ENCODE data around the gene SPC24.
"Not testable (repeated sequence)": the region's sequence is repeated elsewhere in the genome, so short reads cannot be mapped to it uniquely, and the experiment has no call there.

Gene SPC24

GRCh38 chr19:11106477-11106876, 49.1 kb downstream of the SPC24 start:
- no CpG with 5 or more reads among the region's 13 CpGs for WGBS (ENCODE audit: extremely low coverage, insufficient coverage, insufficient read length)
- H2BK12ac ChIP-seq (ENCODE audit: low read length) = no peak overlapping the region
- H3K4me1 ChIP-seq (ENCODE audit: control insufficient read depth in 1 of 2, insufficient read depth in 2 of 2, low read length in 2 of 2) = no peaks in the 10 kb centered on the region
- no peak overlapping the region for H3K27ac ChIP-seq (ENCODE audit: low read depth, low read length)
- H3K4ac ChIP-seq (ENCODE audit: low read depth, low read length) = no peak overlapping the region
- no peak overlapping the region for H3K18ac ChIP-seq (ENCODE audit: low read length)
- H3K36me3 ChIP-seq (ENCODE audit: control insufficient read depth in 1 of 2, insufficient read depth in 2 of 2, low read length in 2 of 2) = peaks cover 86 to 88% of the 10 kb centered on the region in 2 experiments
- no peak overlapping the region for H3K9ac ChIP-seq (ENCODE audit: low read length)
- H3K9me3 ChIP-seq (ENCODE audit: insufficient read depth, low read depth, low read length) = no peaks in the 10 kb centered on the region
- H3K4me3 ChIP-seq (ENCODE audit: low read depth, low read length) = no peak overlapping the region
- no peak for DNase-seq
- no peak overlapping the region for H4K12ac ChIP-seq (ENCODE audit: low read depth, low read length)
- no peak overlapping the region for H3K23ac ChIP-seq (ENCODE audit: low read length)
- H2BK5ac ChIP-seq (ENCODE audit: low read depth, low read length, poor library complexity) = no peak overlapping the region
- no peak overlapping the region for H2AK5ac ChIP-seq (ENCODE audit: low read length)
- H2AFZ ChIP-seq (ENCODE audit: insufficient read depth, low read length, poor library complexity) = no peak overlapping the region
- no peak overlapping the region for H4K8ac ChIP-seq (ENCODE audit: low read depth, low read length)
- H3K79me2 ChIP-seq (ENCODE audit: control insufficient read depth, insufficient read depth, low read length, poor library complexity) = no peaks in the 10 kb centered on the region
- no peak overlapping the region for H2BK120ac ChIP-seq (ENCODE audit: insufficient read depth, low read length, poor library complexity)
- H3K14ac ChIP-seq (ENCODE audit: low read length) = no peak overlapping the region
- H3K79me1 ChIP-seq (ENCODE audit: low read length) = no peaks in the 10 kb centered on the region
- H4K91ac ChIP-seq (ENCODE audit: low read depth, low read length) = no peak overlapping the region
- no peaks in the 10 kb centered on the region for H3K27me3 ChIP-seq (ENCODE audit: insufficient read depth, low read length)
- H3K4me2 ChIP-seq (ENCODE audit: low read length) = no peak overlapping the region

DNA sequence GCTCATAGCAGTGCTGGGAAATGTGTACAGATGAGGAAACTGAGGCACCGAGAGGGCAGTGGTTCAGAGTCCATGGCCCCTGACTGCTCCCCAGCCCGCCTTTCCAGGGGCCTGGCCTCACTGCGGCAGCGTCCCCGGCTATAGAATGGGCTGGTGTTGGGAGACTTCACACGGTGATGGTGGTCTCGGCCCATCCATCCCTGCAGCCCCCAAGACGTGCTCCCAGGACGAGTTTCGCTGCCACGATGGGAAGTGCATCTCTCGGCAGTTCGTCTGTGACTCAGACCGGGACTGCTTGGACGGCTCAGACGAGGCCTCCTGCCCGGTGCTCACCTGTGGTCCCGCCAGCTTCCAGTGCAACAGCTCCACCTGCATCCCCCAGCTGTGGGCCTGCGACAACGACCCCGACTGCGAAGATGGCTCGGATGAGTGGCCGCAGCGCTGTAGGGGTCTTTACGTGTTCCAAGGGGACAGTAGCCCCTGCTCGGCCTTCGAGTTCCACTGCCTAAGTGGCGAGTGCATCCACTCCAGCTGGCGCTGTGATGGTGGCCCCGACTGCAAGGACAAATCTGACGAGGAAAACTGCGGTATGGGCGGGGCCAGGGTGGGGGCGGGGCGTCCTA, 50.5 kb downstream of the SPC24 start:
- Histone ChIP-seq H4K8ac (ENCODE audit: low read depth, low read length) (no peak overlapping the region), H3K4me1 (ENCODE audit: control insufficient read depth in 1 of 2, insufficient read depth in 2 of 2, low read length in 2 of 2) (no peaks in the 10 kb centered on the region), H3K79me2 (ENCODE audit: control insufficient read depth, insufficient read depth, low read length, poor library complexity) (no peaks in the 10 kb centered on the region), H2BK12ac (ENCODE audit: low read length) (no peak overlapping the region), H3K9me3 (ENCODE audit: insufficient read depth, low read depth, low read length) (no peaks in the 10 kb centered on the region), H3K14ac (ENCODE audit: low read length) (no peak overlapping the region), H3K4me3 (ENCODE audit: low read depth, low read length) (no peak overlapping the region), H2AK5ac (ENCODE audit: low read length) (no peak overlapping the region), H2BK120ac (ENCODE audit: insufficient read depth, low read length, poor library complexity) (no peak overlapping the region), H4K12ac (ENCODE audit: low read depth, low read length) (no peak overlapping the region), H2AFZ (ENCODE audit: insufficient read depth, low read length, poor library complexity) (no peak overlapping the region), H3K23ac (ENCODE audit: low read length) (no peak overlapping the region), H2BK5ac (ENCODE audit: low read depth, low read length, poor library complexity) (no peak overlapping the region), H3K4me2 (ENCODE audit: low read length) (no peak overlapping the region), H3K27ac (ENCODE audit: low read depth, low read length) (no peak overlapping the region), H4K91ac (ENCODE audit: low read depth, low read length) (no peak overlapping the region), H3K9ac (ENCODE audit: low read length) (no peak overlapping the region), H3K18ac (ENCODE audit: low read length) (no peak overlapping the region), H3K36me3 (ENCODE audit: control insufficient read depth in 1 of 2, insufficient read depth in 2 of 2, low read length in 2 of 2) (peaks cover 84% of the 10 kb centered on the region in 2 experiments), H3K27me3 (ENCODE audit: insufficient read depth, low read length) (no peaks in the 10 kb centered on the region), H3K79me1 (ENCODE audit: low read length) (no peaks in the 10 kb centered on the region), H3K4ac (ENCODE audit: low read depth, low read length) (no peak overlapping the region)
- no peak for DNase-seq
- WGBS (ENCODE audit: extremely low coverage, insufficient coverage, insufficient read length) = no CpG with 5 or more reads among the region's 36 CpGs

DNA sequence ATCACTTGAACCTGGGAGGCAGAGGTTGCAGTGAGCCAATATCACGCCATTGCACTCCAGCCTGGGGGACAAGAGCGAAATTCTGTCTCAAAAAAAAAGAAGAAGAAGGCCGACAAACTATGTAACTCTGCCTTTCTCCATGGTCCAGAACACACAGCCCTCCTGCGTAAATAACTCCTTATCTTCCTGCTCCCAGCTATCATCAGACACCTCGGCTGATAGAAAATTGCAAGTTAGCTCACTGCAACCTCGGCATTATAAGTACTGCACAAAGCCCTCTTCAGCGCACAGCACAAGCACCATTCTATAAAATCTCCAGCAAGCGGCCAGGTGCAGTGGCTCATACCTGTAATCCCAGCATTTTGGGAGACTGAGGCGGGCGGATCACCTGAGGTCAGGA, 51.9 kb downstream of the SPC24 start:
- H3K79me1 ChIP-seq (ENCODE audit: low read length); DNase-seq: not testable (repeated sequence)

DNA sequence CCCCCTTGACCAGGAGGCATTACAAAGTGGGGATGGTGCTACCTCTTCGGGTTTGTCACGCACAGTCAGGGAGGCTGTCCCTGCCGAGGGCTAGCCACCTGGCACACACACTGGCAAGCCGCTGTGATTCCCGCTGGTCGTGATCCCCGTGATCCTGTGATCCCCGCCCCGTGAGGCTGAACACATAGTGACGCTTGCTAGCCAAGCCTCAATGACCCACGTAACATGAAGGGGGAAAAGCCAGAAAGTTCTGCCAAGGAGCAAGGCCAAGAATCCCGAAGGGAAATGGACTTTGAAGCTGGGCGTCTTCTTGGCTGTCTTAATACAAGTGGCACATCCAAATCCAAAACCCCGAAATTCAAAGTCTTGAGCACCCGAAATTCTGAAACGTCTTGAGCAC, 52.6 kb downstream of the SPC24 start:
- H3K9ac ChIP-seq (ENCODE audit: low read length) = no peak overlapping the region
- no peak overlapping the region for H3K4ac ChIP-seq (ENCODE audit: low read depth, low read length)
- no peak overlapping the region for H2AFZ ChIP-seq (ENCODE audit: insufficient read depth, low read length, poor library complexity)
- H3K4me2 ChIP-seq (ENCODE audit: low read length) = no peak overlapping the region
- no peak overlapping the region for H4K12ac ChIP-seq (ENCODE audit: low read depth, low read length)
- DNase-seq = no peak
- H3K4me3 ChIP-seq (ENCODE audit: low read depth, low read length) = no peak overlapping the region
- no peak overlapping the region for H2AK5ac ChIP-seq (ENCODE audit: low read length)
- no peak overlapping the region for H2BK5ac ChIP-seq (ENCODE audit: low read depth, low read length, poor library complexity)
- H3K9me3 ChIP-seq (ENCODE audit: insufficient read depth, low read depth, low read length) = no peaks in the 10 kb centered on the region
- no peak overlapping the region for H2BK120ac ChIP-seq (ENCODE audit: insufficient read depth, low read length, poor library complexity)
- peak overlapping the region; percentile 33 for H3K18ac ChIP-seq (ENCODE audit: low read length)
- no peak overlapping the region for H4K91ac ChIP-seq (ENCODE audit: low read depth, low read length)
- peaks cover 67 to 77% of the 10 kb centered on the region in 2 experiments for H3K36me3 ChIP-seq (ENCODE audit: control insufficient read depth in 1 of 2, insufficient read depth in 2 of 2, low read length in 2 of 2)
- H2BK12ac ChIP-seq (ENCODE audit: low read length) = no peak overlapping the region
- no peak overlapping the region for H3K23ac ChIP-seq (ENCODE audit: low read length)
- H3K27ac ChIP-seq (ENCODE audit: low read depth, low read length) = no peak overlapping the region
- peaks cover 2% of the 10 kb centered on the region for H3K79me2 ChIP-seq (ENCODE audit: control insufficient read depth, insufficient read depth, low read length, poor library complexity)
- H3K14ac ChIP-seq (ENCODE audit: low read length) = no peak overlapping the region
- no peaks in the 10 kb centered on the region for H3K27me3 ChIP-seq (ENCODE audit: insufficient read depth, low read length)
- no CpG with 5 or more reads among the region's 16 CpGs for WGBS (ENCODE audit: extremely low coverage, insufficient coverage, insufficient read length)
- H3K4me1 ChIP-seq (ENCODE audit: control insufficient read depth in 1 of 2, insufficient read depth in 2 of 2, low read length in 2 of 2) = no peaks in the 10 kb centered on the region
- no peaks in the 10 kb centered on the region for H3K79me1 ChIP-seq (ENCODE audit: low read length)
- no peak overlapping the region for H4K8ac ChIP-seq (ENCODE audit: low read depth, low read length)

More for the DNA sequence above, 51.9 kb downstream of the SPC24 start:
- H2BK12ac ChIP-seq (ENCODE audit: low read length); H2AFZ ChIP-seq (ENCODE audit: insufficient read depth, low read length, poor library complexity); H3K14ac ChIP-seq (ENCODE audit: low read length); H3K9me3 ChIP-seq (ENCODE audit: insufficient read depth, low read depth, low read length); H4K12ac ChIP-seq (ENCODE audit: low read depth, low read length); H3K4me1 ChIP-seq (ENCODE audit: control insufficient read depth in 1 of 2, insufficient read depth in 2 of 2, low read length in 2 of 2); H2AK5ac ChIP-seq (ENCODE audit: low read length); H3K4ac ChIP-seq (ENCODE audit: low read depth, low read length); H3K23ac ChIP-seq (ENCODE audit: low read length); H3K27ac ChIP-seq (ENCODE audit: low read depth, low read length); H3K4me2 ChIP-seq (ENCODE audit: low read length); H2BK120ac ChIP-seq (ENCODE audit: insufficient read depth, low read length, poor library complexity); H4K91ac ChIP-seq (ENCODE audit: low read depth, low read length); H2BK5ac ChIP-seq (ENCODE audit: low read depth, low read length, poor library complexity); H3K27me3 ChIP-seq (ENCODE audit: insufficient read depth, low read length); H3K9ac ChIP-seq (ENCODE audit: low read length); H4K8ac ChIP-seq (ENCODE audit: low read depth, low read length); H3K18ac ChIP-seq (ENCODE audit: low read length); H3K4me3 ChIP-seq (ENCODE audit: low read depth, low read length); H3K79me2 ChIP-seq (ENCODE audit: control insufficient read depth, insufficient read depth, low read length, poor library complexity): not testable (repeated sequence)
- peaks cover 73 to 78% of the 10 kb centered on the region in 2 experiments for H3K36me3 ChIP-seq (ENCODE audit: control insufficient read depth in 1 of 2, insufficient read depth in 2 of 2, low read length in 2 of 2)
- no CpG with 5 or more reads among the region's 10 CpGs for WGBS (ENCODE audit: extremely low coverage, insufficient coverage, insufficient read length)
